Fibroblast of lung (primary cell): Measurements from ENCODE around the gene CCDC60. TPM values are rescaled to one million over a fixed set of nuclear protein-coding genes. Genes with fewer than 3 reads are reported as not detected.

ENCODE experiments used
- DNase-seq, 2 donors: peaks; one replicate each; pipeline versions ENCODE4 v3.0.0 to v3.0.0-alpha.2; 2010; ENCODE audit warnings: low read depth in 2 of 2
- H2AFZ ChIP-seq: 2 replicates; pipeline ENCODE4 v1.5.1; 2012; ENCODE audit warnings: low read length, control low read depth, inconsistent platforms
- H3K27ac ChIP-seq: 2 replicates; pipeline ENCODE4 v1.5.1; 2011; ENCODE audit warnings: low read length, control low read depth; ENCODE audit not compliant: insufficient read depth
- H3K27me3 ChIP-seq: 2 replicates; pipeline ENCODE4 v1.5.1; 2011; ENCODE audit warnings: mild to moderate bottlenecking, low read length; ENCODE audit not compliant: control insufficient read depth, insufficient read depth
- H3K36me3 ChIP-seq: 2 replicates; pipeline ENCODE4 v1.5.1; 2011; ENCODE audit warnings: low read length; ENCODE audit not compliant: control insufficient read depth, insufficient read depth
- H3K4me1 ChIP-seq: 2 replicates; pipeline ENCODE4 v1.5.1; 2011; ENCODE audit warnings: low read length; ENCODE audit not compliant: control insufficient read depth, insufficient read depth; ENCODE audit errors: extremely low read depth
- H3K4me2 ChIP-seq: 2 replicates; pipeline ENCODE4 v1.5.1; 2011; ENCODE audit warnings: low read length, control low read depth; ENCODE audit not compliant: insufficient read depth; ENCODE audit errors: extremely low read depth
- H3K4me3 ChIP-seq, 4 experiments: fragments of 200-600 bp in 1 of 4; sonication (generic) in 1 of 4; replicated peaks in 1 of 4; 2 replicates each; pipeline ENCODE4 v1.5.1; 2011 to 2016; ENCODE audit warnings: low read length in 4 of 4, low read depth in 3 of 4, mild to moderate bottlenecking in 3 of 4, control low read depth in 2 of 4, inconsistent platforms in 1 of 4, mixed read lengths in 1 of 4; ENCODE audit not compliant: insufficient read depth in 1 of 4; ENCODE audit errors: control extremely low read depth in 1 of 4
- H3K79me2 ChIP-seq: 2 replicates; pipeline ENCODE4 v1.5.1; 2012; ENCODE audit warnings: mild to moderate bottlenecking, low read length, inconsistent platforms; ENCODE audit not compliant: control insufficient read depth, insufficient read depth
- H3K9ac ChIP-seq: 2 replicates; pipeline ENCODE4 v1.5.1; 2011; ENCODE audit warnings: mild to moderate bottlenecking, low read length, control low read depth; ENCODE audit not compliant: insufficient read depth
- H3K9me3 ChIP-seq: 2 replicates; pipeline ENCODE4 v1.5.1; 2012; ENCODE audit warnings: low read depth, low read length; ENCODE audit not compliant: control insufficient read depth, insufficient read depth
- H4K20me1 ChIP-seq: 2 replicates; pipeline ENCODE4 v1.5.1; 2011; ENCODE audit warnings: low read length; ENCODE audit not compliant: control insufficient read depth, insufficient read depth; ENCODE audit errors: extremely low read depth
- EZH2 ChIP-seq: IDR thresholded peaks from 2 replicates; pipeline ENCODE4 v1.5.1; 2012; ENCODE audit warnings: low read length, control low read depth, mild to moderate bottlenecking; ENCODE audit errors: missing control alignments
- polyA plus RNA-seq, 2 donors: library from polyadenylated mRNA; depleted of rRNA in 1 of 2; stranded (reverse) in 1 of 2; unstranded in 1 of 2; fragments of >200 nt; gene quantifications; 2 replicates each; pipeline ENCODE4 v1.2.1, GENCODE V29; 2011 to 2012; ENCODE audit warnings: missing spikeins in 1 of 2
- total RNA-seq: library from RNA; depleted of rRNA; stranded (reverse); fragments of >200 nt; gene quantifications from 2 replicates; pipeline ENCODE4 v1.2.1, GENCODE V29; 2014
- TF ChIP-seq, protein P1 (sequence below), 2 donors: IDR thresholded peaks in 1 of 2; conservative IDR thresholded peaks in 1 of 2; 1 replicate in 1 of 2; 2 replicates in 1 of 2; pipeline ENCODE4 v1.5.1; 2011 to 2012; ENCODE audit warnings: low read length in 2 of 2, control low read depth in 1 of 2, inconsistent platforms in 1 of 2, low read depth in 1 of 2, mild to moderate bottlenecking in 1 of 2

CCDC60 gene
- total and polyA plus RNA-seq, 2 donors (not counting 1 experiment from before 2014, with no cell fraction given), result not detected

DNA sequence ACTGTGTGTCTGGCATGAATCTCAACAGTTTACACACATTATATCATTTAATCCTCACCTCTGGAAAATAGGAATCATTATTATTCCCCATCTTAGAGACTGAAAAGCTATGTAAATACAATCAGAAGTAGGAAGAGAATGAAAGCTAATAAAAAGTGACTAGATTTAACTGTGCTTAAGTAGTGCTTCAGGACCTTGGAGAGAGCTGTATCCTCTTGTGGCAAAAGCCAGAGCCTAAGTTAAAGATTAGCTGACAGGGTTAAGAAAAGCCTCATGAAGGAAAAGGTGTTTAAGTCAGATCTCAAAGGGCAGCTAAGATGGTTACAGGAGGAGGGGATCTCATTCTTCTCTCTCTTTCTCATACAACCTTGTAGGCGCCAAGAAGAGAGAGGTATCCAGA is 193.7 kb downstream of the CCDC60 start:
- H3K9me3 ChIP-seq, result no peaks in the 10 kb centered on the region
- no peak overlapping the region for H3K4me2 ChIP-seq
- H3K9ac ChIP-seq, result no peak overlapping the region
- H3K27me3 ChIP-seq, result no peaks in the 10 kb centered on the region
- H3K27ac ChIP-seq, result no peak overlapping the region
- no peak overlapping the region for H3K4me3 ChIP-seq
- no peaks in the 10 kb centered on the region for H3K79me2 ChIP-seq
- TF ChIP-seq, protein P1, sequence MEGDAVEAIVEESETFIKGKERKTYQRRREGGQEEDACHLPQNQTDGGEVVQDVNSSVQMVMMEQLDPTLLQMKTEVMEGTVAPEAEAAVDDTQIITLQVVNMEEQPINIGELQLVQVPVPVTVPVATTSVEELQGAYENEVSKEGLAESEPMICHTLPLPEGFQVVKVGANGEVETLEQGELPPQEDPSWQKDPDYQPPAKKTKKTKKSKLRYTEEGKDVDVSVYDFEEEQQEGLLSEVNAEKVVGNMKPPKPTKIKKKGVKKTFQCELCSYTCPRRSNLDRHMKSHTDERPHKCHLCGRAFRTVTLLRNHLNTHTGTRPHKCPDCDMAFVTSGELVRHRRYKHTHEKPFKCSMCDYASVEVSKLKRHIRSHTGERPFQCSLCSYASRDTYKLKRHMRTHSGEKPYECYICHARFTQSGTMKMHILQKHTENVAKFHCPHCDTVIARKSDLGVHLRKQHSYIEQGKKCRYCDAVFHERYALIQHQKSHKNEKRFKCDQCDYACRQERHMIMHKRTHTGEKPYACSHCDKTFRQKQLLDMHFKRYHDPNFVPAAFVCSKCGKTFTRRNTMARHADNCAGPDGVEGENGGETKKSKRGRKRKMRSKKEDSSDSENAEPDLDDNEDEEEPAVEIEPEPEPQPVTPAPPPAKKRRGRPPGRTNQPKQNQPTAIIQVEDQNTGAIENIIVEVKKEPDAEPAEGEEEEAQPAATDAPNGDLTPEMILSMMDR (conservative IDR thresholded peaks at IDR 0.05 in 1 of 2, IDR thresholded peaks at IDR 0.05 in 1 of 2; ENCODE audit: low read depth in 1 of 2, low read length in 2 of 2), result no peak
- TF ChIP-seq EZH2, result no peak
- no peak overlapping the region for H2AFZ ChIP-seq
- no peaks in the 10 kb centered on the region for H3K4me1 ChIP-seq
- H4K20me1 ChIP-seq, result no peaks in the 10 kb centered on the region
- no peaks in the 10 kb centered on the region for H3K36me3 ChIP-seq
- peak in 1 of 2 donors; percentile 9 for DNase-seq

DNA sequence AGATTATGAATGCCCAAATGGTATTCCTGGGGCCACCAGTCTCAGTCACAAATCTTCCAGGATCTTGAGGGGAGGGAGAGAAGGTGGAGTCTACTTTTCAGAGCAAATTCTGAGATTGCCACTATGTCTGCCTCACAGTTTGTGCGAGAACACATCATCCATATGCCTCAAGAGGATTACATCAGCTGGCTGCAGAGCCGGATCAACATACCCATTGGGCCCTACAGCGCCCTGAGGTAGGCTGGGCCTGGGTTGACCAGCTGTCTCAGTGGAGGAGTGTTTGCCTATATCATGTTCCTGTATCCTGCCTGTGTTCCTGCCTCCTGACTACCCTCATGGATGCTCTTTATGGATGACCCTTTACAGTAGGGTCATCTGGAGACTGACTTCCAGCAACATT is 205.9 kb downstream of the CCDC60 start:
- H3K4me3 ChIP-seq, result no peak overlapping the region
- H3K9ac ChIP-seq, result no peak overlapping the region
- DNase-seq, result no peak
- H2AFZ ChIP-seq, result no peak overlapping the region
- H3K27me3 ChIP-seq, result no peaks in the 10 kb centered on the region
- no peaks in the 10 kb centered on the region for H3K4me1 ChIP-seq
- no peak overlapping the region for H3K27ac ChIP-seq
- H3K4me2 ChIP-seq, result no peak overlapping the region
- TF ChIP-seq EZH2, result no peak
- TF ChIP-seq, protein P1 (conservative IDR thresholded peaks at IDR 0.05 in 1 of 2, IDR thresholded peaks at IDR 0.05 in 1 of 2; ENCODE audit: low read depth in 1 of 2, low read length in 2 of 2), result no peak
- no peaks in the 10 kb centered on the region for H3K36me3 ChIP-seq
- H3K9me3 ChIP-seq, result no peaks in the 10 kb centered on the region
- H4K20me1 ChIP-seq, result no peaks in the 10 kb centered on the region
- H3K79me2 ChIP-seq, result no peaks in the 10 kb centered on the region

DNA sequence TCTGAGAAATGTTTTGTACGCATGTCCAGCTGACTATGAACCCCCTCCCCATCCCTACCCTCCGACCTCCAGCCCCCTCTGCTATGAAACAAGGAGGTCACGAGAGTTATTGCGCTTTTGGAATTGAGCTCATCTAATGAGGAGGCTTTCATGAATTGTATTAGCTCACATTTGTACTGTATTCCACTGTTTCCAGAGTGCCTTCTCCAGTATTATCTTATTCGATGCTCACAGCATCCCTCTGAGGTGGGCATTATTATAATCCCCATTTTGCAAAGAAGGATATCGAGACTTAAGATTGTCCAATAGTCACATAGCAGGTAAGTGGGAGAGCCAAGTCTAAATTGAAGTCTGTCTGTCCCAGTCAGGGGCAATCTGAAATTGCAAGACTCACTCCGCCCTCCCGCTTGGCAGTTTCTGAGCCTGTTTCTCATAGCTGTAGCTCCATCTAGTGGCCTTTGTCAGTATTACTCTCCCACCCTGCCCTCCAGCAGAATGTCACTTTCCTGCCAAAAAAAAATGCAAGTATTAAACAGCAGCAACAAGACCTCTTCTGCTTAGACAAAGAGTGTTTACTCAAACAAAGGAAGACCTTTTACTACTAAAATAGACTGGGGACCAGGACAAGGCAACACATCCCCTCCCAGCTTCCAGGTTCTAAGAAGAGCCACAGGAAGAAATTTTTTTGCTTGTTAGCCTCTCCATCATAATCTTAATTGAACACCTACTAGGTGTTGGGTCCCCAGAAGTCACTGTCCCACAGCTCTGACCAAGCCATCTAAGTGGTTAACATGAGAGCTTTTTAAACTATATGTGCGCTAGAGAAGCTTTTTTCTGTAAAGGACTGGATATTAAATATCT is 210.5 kb downstream of the CCDC60 start:
- Histone ChIP-seq H3K27ac (no peak overlapping the region), H3K36me3 (no peaks in the 10 kb centered on the region), H3K9me3 (no peaks in the 10 kb centered on the region), H2AFZ (no peak overlapping the region), H3K27me3 (no peaks in the 10 kb centered on the region), H3K4me1 (no peaks in the 10 kb centered on the region), H4K20me1 (no peaks in the 10 kb centered on the region), H3K4me3 (no peak overlapping the region), H3K9ac (no peak overlapping the region), H3K79me2 (no peaks in the 10 kb centered on the region), H3K4me2 (no peak overlapping the region)
- DNase-seq, result peak; percentile 52 to 80
- TF ChIP-seq EZH2, result no peak
- TF ChIP-seq, protein P1 (conservative IDR thresholded peaks at IDR 0.05 in 1 of 2, IDR thresholded peaks at IDR 0.05 in 1 of 2; ENCODE audit: low read depth in 1 of 2, low read length in 2 of 2), result peak; percentile 74 to 92
